Tibial artery (tissue), 4 donors: ENCODE data around the gene DLK1.

Source experiments
- DNase-seq, 2 donors: peaks; one replicate each; pipeline ENCODE4 v3.0.0-alpha.2; 2019
- H3K27ac ChIP-seq, 2 donors: fragments of 200-600 bp; sonication (generic) in 1 of 2; 1 replicate in 1 of 2; 2 replicates in 1 of 2; pipeline ENCODE4 v1.5.1; 2018 to 2019; ENCODE audit warnings: mild to moderate bottlenecking in 1 of 2
- H3K27me3 ChIP-seq, 2 donors: fragments of 200-600 bp; sonication (generic) in 1 of 2; one replicate each; pipeline versions ENCODE4 v1.5.1 to v1.6.0; 2016 to 2019
- H3K36me3 ChIP-seq, 3 donors: fragments of 200-600 bp; sonication (generic) in 2 of 3; one replicate each; pipeline ENCODE4 v1.5.1; 2016 to 2019; ENCODE audit warnings: mild to moderate bottlenecking in 2 of 3
- H3K4me1 ChIP-seq, 4 donors: fragments of 200-600 bp; sonication (generic) in 2 of 4; 1 replicate in 3 of 4; 2 replicates in 1 of 4; pipeline ENCODE4 v1.5.1; 2016 to 2019
- H3K4me3 ChIP-seq, 2 donors: fragments of 200-600 bp; sonication (generic) in 1 of 2; 1 replicate in 1 of 2; 2 replicates in 1 of 2; pipeline ENCODE4 v1.5.1; 2018 to 2019; ENCODE audit warnings: mild to moderate bottlenecking in 2 of 2
- H3K9me3 ChIP-seq, 3 donors: fragments of 200-600 bp; sonication (generic) in 1 of 3; one replicate each; pipeline ENCODE4 v1.5.1; 2016 to 2019
- intact Hi-C: fragments of 100-400 bp; cut with DNase I; formaldehyde crosslinking; loops from one replicate; pipeline ENCODE4 v1.15.0; 2023; ENCODE audit warnings: low total_unique reads
- TF ChIP-seq, protein P1 (sequence below), 2 experiments: fragments of 200-600 bp in 1 of 2; fragments of 450-650 bp in 1 of 2; IDR thresholded peaks; one replicate each; pipeline ENCODE4 v1.5.1; 2017 to 2019; ENCODE audit warnings: antibody characterized with exemption in 2 of 2, mild to moderate bottlenecking in 1 of 2, moderate library complexity in 1 of 2

The DLK1 gene

GRCh38 chr14:100723135-100723829 is 3.4 kb upstream of the DLK1 start:
- Histone ChIP-seq H3K9me3 (no peaks in the 10 kb centered on the region), H3K27ac (no peak overlapping the region), H3K36me3 (no peaks in the 10 kb centered on the region), H3K4me3 (no peak overlapping the region), H3K27me3 (peaks cover 0 to 94% of the 10 kb centered on the region in 2 donors), H3K4me1 (no peaks in the 10 kb centered on the region)
- intact Hi-C loops: no loop called here
- TF ChIP-seq, protein P1, sequence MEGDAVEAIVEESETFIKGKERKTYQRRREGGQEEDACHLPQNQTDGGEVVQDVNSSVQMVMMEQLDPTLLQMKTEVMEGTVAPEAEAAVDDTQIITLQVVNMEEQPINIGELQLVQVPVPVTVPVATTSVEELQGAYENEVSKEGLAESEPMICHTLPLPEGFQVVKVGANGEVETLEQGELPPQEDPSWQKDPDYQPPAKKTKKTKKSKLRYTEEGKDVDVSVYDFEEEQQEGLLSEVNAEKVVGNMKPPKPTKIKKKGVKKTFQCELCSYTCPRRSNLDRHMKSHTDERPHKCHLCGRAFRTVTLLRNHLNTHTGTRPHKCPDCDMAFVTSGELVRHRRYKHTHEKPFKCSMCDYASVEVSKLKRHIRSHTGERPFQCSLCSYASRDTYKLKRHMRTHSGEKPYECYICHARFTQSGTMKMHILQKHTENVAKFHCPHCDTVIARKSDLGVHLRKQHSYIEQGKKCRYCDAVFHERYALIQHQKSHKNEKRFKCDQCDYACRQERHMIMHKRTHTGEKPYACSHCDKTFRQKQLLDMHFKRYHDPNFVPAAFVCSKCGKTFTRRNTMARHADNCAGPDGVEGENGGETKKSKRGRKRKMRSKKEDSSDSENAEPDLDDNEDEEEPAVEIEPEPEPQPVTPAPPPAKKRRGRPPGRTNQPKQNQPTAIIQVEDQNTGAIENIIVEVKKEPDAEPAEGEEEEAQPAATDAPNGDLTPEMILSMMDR (IDR thresholded peaks at IDR 0.05): no peak
- no peak for DNase-seq

DNA sequence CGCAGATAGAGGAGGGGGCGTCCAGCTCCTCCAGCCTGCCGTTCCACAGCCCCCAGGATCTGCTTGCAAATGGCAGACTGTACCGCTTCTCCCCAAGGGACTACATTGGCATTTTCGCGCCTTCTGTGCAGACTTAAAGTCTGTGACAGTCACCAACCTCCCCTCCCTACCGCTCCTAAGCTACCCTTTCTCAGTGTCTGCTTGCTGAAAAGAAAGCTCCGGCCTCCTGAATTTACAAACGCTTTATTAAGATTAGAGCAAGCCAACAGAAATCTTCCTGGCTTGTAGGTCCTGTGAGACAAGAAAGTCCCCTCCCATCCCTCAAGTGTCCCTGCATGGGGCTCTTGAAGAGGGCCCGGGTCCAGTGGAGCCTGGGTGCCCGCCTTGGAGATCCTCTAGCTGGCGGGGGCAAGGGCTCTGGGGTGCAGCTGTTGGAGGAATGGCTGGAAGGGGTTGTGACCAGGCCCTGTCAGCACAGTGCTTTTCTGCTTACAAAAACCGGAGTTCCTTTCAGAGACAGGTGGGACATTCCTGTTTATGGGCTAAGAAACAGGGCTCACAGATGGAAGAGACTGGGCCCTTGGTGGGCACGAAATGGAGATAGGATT is 2.8 kb upstream of the DLK1 start:
- Histone ChIP-seq H3K4me1 (no peaks in the 10 kb centered on the region), H3K36me3 (no peaks in the 10 kb centered on the region), H3K27me3 (peaks cover 0 to 94% of the 10 kb centered on the region in 2 donors), H3K9me3 (no peaks in the 10 kb centered on the region), H3K4me3 (no peak overlapping the region), H3K27ac (no peak overlapping the region)
- intact Hi-C loops: no loop called here
- DNase-seq: no peak
- TF ChIP-seq, protein P1 (IDR thresholded peaks at IDR 0.05): no peak

DNA sequence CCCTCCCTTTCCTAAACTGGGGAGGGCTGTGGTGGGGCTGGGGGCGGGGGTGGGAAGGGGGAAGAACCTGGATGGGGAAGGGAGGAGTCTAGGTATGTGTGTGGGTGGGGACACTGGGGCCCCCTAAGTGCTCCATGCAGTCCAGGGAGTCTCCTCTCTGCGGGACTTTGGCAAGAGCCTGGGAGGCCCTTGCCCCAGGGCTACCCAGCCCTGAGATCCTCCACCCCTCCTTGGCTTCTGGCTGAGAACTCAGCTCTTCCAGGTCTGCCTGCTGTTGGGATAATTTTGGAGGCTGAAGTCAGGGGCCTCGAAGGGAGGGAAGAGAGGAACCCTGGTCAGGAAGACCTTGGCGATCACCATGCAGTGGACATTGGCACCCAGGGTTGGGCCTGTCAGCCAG is 2.2 kb upstream of the DLK1 start:
- Histone ChIP-seq H3K4me3 (no peak overlapping the region), H3K36me3 (no peaks in the 10 kb centered on the region), H3K9me3 (no peaks in the 10 kb centered on the region), H3K27me3 (peaks cover 0 to 94% of the 10 kb centered on the region in 2 donors), H3K27ac (no peak overlapping the region), H3K4me1 (no peaks in the 10 kb centered on the region)
- intact Hi-C loops: no loop called here
- TF ChIP-seq, protein P1 (IDR thresholded peaks at IDR 0.05): no peak
- no peak for DNase-seq

GRCh38 chr14:100725587-100726387 is 905 bp upstream of the DLK1 start:
- no peak overlapping the region for H3K4me3 ChIP-seq
- intact Hi-C loops: no loop called here
- no peak overlapping the region for H3K27ac ChIP-seq
- no peaks in the 10 kb centered on the region for H3K4me1 ChIP-seq
- H3K9me3 ChIP-seq: no peaks in the 10 kb centered on the region
- peaks cover 0 to 97% of the 10 kb centered on the region in 2 donors for H3K27me3 ChIP-seq
- no peak for DNase-seq
- no peaks in the 10 kb centered on the region for H3K36me3 ChIP-seq
- TF ChIP-seq, protein P1 (IDR thresholded peaks at IDR 0.05): no peak

DNA sequence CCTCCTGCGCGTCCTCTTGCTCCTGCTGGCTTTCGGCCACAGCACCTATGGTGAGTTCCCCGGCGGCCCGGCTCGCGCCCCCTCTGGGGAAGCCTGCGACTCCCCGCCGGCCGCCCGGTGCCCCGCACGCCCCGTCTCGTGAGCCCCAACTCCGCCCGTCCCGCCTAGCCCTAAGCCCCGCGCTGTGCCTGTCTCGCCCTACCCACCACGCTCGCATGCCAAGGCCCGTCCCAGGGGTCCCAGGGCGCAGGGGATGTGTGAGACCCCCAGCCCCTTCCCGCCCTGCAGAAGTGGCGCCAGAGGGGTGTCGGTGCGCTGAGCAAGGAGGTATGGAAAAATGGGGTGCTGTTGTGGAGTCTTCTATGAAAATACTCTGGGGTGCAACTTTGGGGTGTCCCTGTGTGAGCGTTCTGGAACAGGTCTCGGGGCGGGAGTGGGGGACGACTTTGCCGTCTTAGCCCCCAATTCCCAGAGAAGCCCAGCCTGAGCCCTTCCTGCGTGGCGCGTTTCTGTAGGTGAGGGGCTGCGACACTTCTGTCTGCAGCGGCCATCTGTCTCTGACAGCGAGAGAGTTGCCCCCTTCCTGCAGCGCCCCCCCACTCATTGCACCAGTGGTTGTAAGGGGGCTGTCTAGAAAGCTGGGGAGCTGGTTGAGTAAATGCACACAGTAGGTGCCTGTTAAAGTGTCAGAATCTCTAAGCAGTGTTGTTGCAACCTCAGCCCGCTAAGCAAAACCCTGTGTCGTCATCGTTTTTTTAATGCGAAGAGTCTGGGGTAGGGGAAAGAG is 587 bp downstream of the DLK1 start:
- H3K27ac ChIP-seq: no peak overlapping the region
- H3K36me3 ChIP-seq: no peaks in the 10 kb centered on the region
- intact Hi-C loops: no loop called here
- H3K9me3 ChIP-seq: no peaks in the 10 kb centered on the region
- TF ChIP-seq, protein P1 (IDR thresholded peaks at IDR 0.05): no peak
- peaks cover 0 to 89% of the 10 kb centered on the region in 2 donors for H3K27me3 ChIP-seq
- no peak for DNase-seq
- H3K4me1 ChIP-seq: no peaks in the 10 kb centered on the region
- no peak overlapping the region for H3K4me3 ChIP-seq
